D721Med (cell line): Measurements from ENCODE around the gene HOXA9.

Experiments
- DNase-seq: peaks from one replicate; pipeline ENCODE4 v3.0.0; 2011; ENCODE audit warnings: low spot score; ENCODE audit not compliant: insufficient read length
- FAIRE-seq: peaks from 2 replicates; lab custom pipeline; 2011; peaks lifted over from hg19 to GRCh38; lab: Jason Lieb, UNC
- CTCF ChIP-seq: IDR thresholded peaks from 2 replicates; pipeline ENCODE4 v1.5.1; 2012; ENCODE audit warnings: mild to moderate bottlenecking, control low read depth; ENCODE audit not compliant: insufficient read depth; ENCODE audit errors: missing control alignments

HOXA9 gene

GRCh38 chr7:27138472-27138871, 26.9 kb downstream of the HOXA9 start:
- DNase-seq (no peak), FAIRE-seq (no peak)
- TF ChIP-seq CTCF: no peak

- no peak for FAIRE-seq
- TF ChIP-seq CTCF: no peak
- DNase-seq: no peak
Measured at GRCh38 chr7:27137640-27138315, 27.6 kb downstream of the HOXA9 start.

GRCh38 chr7:27134392-27134791, 30.9 kb downstream of the HOXA9 start:
- FAIRE-seq (no peak), DNase-seq (no peak)
- TF ChIP-seq CTCF: no peak

- FAIRE-seq: no peak
- no peak for TF ChIP-seq CTCF
- DNase-seq: no peak
Measured at GRCh38 chr7:27133409-27134231, 31.7 kb downstream of the HOXA9 start.

GRCh38 chr7:27132978-27133377, 32.4 kb downstream of the HOXA9 start:
- no peak for DNase-seq
- FAIRE-seq: no peak
- no peak for TF ChIP-seq CTCF

- TF ChIP-seq CTCF: no peak
- no peak for FAIRE-seq
- no peak for DNase-seq
Measured at GRCh38 chr7:27132214-27132613, 33.1 kb downstream of the HOXA9 start.

GRCh38 chr7:27131390-27131819, 33.9 kb downstream of the HOXA9 start:
- no peak for FAIRE-seq
- TF ChIP-seq CTCF: no peak
- no peak for DNase-seq
